K562 (cell line): ENCODE measurements around the gene EIF4G1. TPM values are rescaled to one million over a fixed set of nuclear protein-coding genes. Genes with fewer than 3 reads are reported as not detected.

Experiments used
- ATAC-seq: fragments of 200-7000 bp; cut with Tn5 transposase; 3 replicates; pipeline ENCODE4 v1.9.1; 2020; ENCODE audit warnings: moderate library complexity
- BruUV-seq: library from RNA; stranded (reverse); fragments of 400-500 nt; replicated peaks from 2 replicates; lab custom pipeline; 2021; lab: Mats Ljungman, UMichigan
- CTCF ChIA-PET: fragments of 300-600 bp; formaldehyde crosslinking; extraction: SDS; loops from one replicate; lab custom pipeline; 2021; ENCODE audit warnings: low intra/inter-chr PET ratio; lab: Yijun Ruan, JAX
- POLR2A ChIA-PET: fragments of 300-600, 350-650 bp; sonication (Branson Sonifier 250); formaldehyde crosslinking; extraction: SDS; loops from one replicate; lab custom pipeline; 2021; ENCODE audit warnings: antibody characterized with exemption, inconsistent platforms; lab: Yijun Ruan, JAX
- DNase-seq, 4 experiments: peaks; one replicate each; pipeline versions ENCODE4 v3.0.0 to v3.0.0-alpha.2; 2011 to 2018; ENCODE audit warnings: low spot score in 3 of 4, mixed read lengths in 3 of 4; ENCODE audit errors: extremely low read depth in 1 of 4
- FAIRE-seq: peaks from 2 replicates; lab custom pipeline; 2011; peaks lifted over from hg19 to GRCh38; lab: Jason Lieb, UNC
- H2AFZ ChIP-seq: 2 replicates; pipeline ENCODE4 v1.6.0; 2011; ENCODE audit warnings: low read depth, low read length, control low read depth, inconsistent platforms
- H3K27ac ChIP-seq: fragments of 200-600 bp; 3 replicates; pipeline ENCODE4 v1.8.0; 2011; ENCODE audit warnings: low read depth, mild to moderate bottlenecking, control low read depth, inconsistent platforms, low read length, moderate library complexity, mixed read lengths; ENCODE audit errors: extremely low read depth
- H3K27me3 ChIP-seq, 2 experiments: fragments of 300-600 bp in 1 of 2; 2 replicates in 1 of 2; 3 replicates in 1 of 2; pipeline versions ENCODE4 v1.6.0 to v1.8.0; 2011; ENCODE audit warnings: inconsistent platforms in 2 of 2, low read length in 2 of 2, mild to moderate bottlenecking in 1 of 2, mixed read lengths in 1 of 2, moderate library complexity in 1 of 2; ENCODE audit not compliant: control insufficient read depth in 2 of 2, insufficient read depth in 2 of 2
- H3K36me3 ChIP-seq: fragments of 300-600 bp; 3 replicates; pipeline ENCODE4 v1.8.0; 2011; ENCODE audit warnings: mild to moderate bottlenecking, low read length, inconsistent platforms; ENCODE audit not compliant: control insufficient read depth, insufficient read depth
- H3K4me1 ChIP-seq, 2 experiments: fragments of 200-600 bp in 1 of 2; replicated peaks in 1 of 2; 2 replicates in 1 of 2; 3 replicates in 1 of 2; pipeline versions ENCODE4 v1.5.1 to v1.8.0; 2011; ENCODE audit warnings: inconsistent platforms in 2 of 2, low read length in 2 of 2, mild to moderate bottlenecking in 1 of 2, mixed read lengths in 1 of 2, moderate library complexity in 1 of 2; ENCODE audit not compliant: control insufficient read depth in 2 of 2, insufficient read depth in 2 of 2
- H3K4me2 ChIP-seq: 2 replicates; pipeline ENCODE4 v1.6.1; 2011; ENCODE audit warnings: low read length, control low read depth, inconsistent platforms, mixed read lengths; ENCODE audit not compliant: insufficient read depth
- H3K4me3 ChIP-seq: fragments of 200-600 bp; sonication (generic), shearing (Covaris generic); 2 replicates; pipeline ENCODE4 v1.5.1; 2016; ENCODE audit warnings: control low read depth, inconsistent platforms
- H3K79me2 ChIP-seq: fragments of 200-600 bp; 3 replicates; pipeline ENCODE4 v1.8.0; 2011; ENCODE audit warnings: low read length, inconsistent platforms; ENCODE audit not compliant: control insufficient read depth, insufficient read depth
- H3K9ac ChIP-seq, 2 experiments: 2 replicates each; pipeline versions ENCODE4 v1.6.0 to v1.6.1; 2011; ENCODE audit warnings: low read depth in 2 of 2, low read length in 2 of 2, control low read depth in 1 of 2, inconsistent platforms in 1 of 2, mild to moderate bottlenecking in 1 of 2, mixed read lengths in 1 of 2; ENCODE audit not compliant: insufficient read depth in 1 of 2
- H3K9me1 ChIP-seq: one replicate; pipeline ENCODE4 v1.6.0; 2011; ENCODE audit warnings: inconsistent platforms, mild to moderate bottlenecking, low read length, moderate library complexity; ENCODE audit not compliant: control insufficient read depth, insufficient read depth
- H3K9me3 ChIP-seq: replicated peaks from 2 replicates; pipeline ENCODE4 v1.5.1; 2011; ENCODE audit warnings: low read depth, low read length, inconsistent platforms; ENCODE audit not compliant: control insufficient read depth, insufficient read depth
- H4K20me1 ChIP-seq: replicated peaks from 2 replicates; pipeline ENCODE4 v1.6.1; 2011; ENCODE audit warnings: low read length, inconsistent platforms, mixed read lengths; ENCODE audit not compliant: control insufficient read depth, insufficient read depth
- GATA2 ChIP-seq: sonication (generic); formaldehyde crosslinking; IDR thresholded peaks from 2 replicates; pipeline ENCODE4 v1.4.0; 2020; ENCODE audit warnings: mild to moderate bottlenecking, missing genetic modification reagents
- KLF1 ChIP-seq: fragments of 450-650 bp; IDR thresholded peaks from 2 replicates; pipeline ENCODE4 v1.6.1; 2016; ENCODE audit warnings: missing genetic modification characterization, missing compliant biosample characterization
- RBFOX2 ChIP-seq: fragments of 200-400 bp; formaldehyde crosslinking; IDR thresholded peaks from 2 replicates; pipeline ENCODE4 v1.6.1; 2017; ENCODE audit warnings: low read depth, mild to moderate bottlenecking, low read length, moderate library complexity
- ZBTB33 ChIP-seq: sonication (generic); formaldehyde crosslinking; IDR thresholded peaks from 2 replicates; pipeline ENCODE4 v1.8.1; 2023; ENCODE audit warnings: mild to moderate bottlenecking, missing genetic modification reagents
- ZNF146 ChIP-seq: IDR thresholded peaks from one replicate; pipeline ENCODE4 v1.6.1; 2018; ENCODE audit warnings: missing compliant biosample characterization; ENCODE audit not compliant: unreplicated experiment
- ZNF3 ChIP-seq: fragments of 250-450 bp; sonication (Bioruptor Pico); IDR thresholded peaks from 2 replicates; pipeline ENCODE4 v1.5.0; 2021; ENCODE audit warnings: mild to moderate bottlenecking, moderate library complexity
- ZNF431 ChIP-seq: sonication (generic); formaldehyde crosslinking; IDR thresholded peaks from 2 replicates; pipeline ENCODE4 v1.8.0; 2022; ENCODE audit warnings: mild to moderate bottlenecking, missing genetic modification reagents
- WGBS: fragments of 100-300 bp; shearing (Covaris generic); methylation state at CpG from one replicate; pipeline ENCODE4 v1.1.6; 2016; ENCODE audit warnings: low coverage, mixed read lengths; ENCODE audit not compliant: insufficient coverage; ENCODE audit errors: missing lambda C conversion rate; 5-methylcytosine and 5-hydroxymethylcytosine counted together
- in situ Hi-C: fragments of 300-500 bp; cut with MboI; formaldehyde crosslinking; loops from 4 replicates; pipeline ENCODE4 v1.15.0; 2018; ENCODE audit warnings: inconsistent platforms, mixed read lengths
- intact Hi-C: fragments of 100-400 bp; cut with micrococcal nuclease; formaldehyde crosslinking; loops from 2 replicates; pipeline ENCODE4 v1.14.2; 2022
- polyA plus RNA-seq, 8 experiments: library from polyadenylated mRNA; depleted of rRNA in 4 of 8; stranded (reverse) in 5 of 8; unstranded in 3 of 8; fragments of >200 nt; fragmentation: Nextera tagmentation in 2 of 8; fragmentation: Illumina TruSeq in 1 of 8; extraction: Ambion mirVana in 2 of 8; extraction: Trizol in 1 of 8; gene quantifications; 2 replicates each; pipeline versions ENCODE4 v1.2.1 to v1.2.3, GENCODE V29; 2011 to 2014; ENCODE audit warnings: inconsistent platforms in 1 of 8, missing spikeins in 1 of 8
- total RNA-seq, 7 experiments: library from RNA; depleted of rRNA in 6 of 7; stranded (reverse); fragments of >200 nt in 6 of 7; fragmentation: Illumina TruSeq in 2 of 7; extraction: Trizol in 2 of 7; gene quantifications; 2 replicates each; pipeline versions ENCODE4 v1.2.1 to v1.2.3, GENCODE V29; 2011 to 2021; ENCODE audit warnings: low replicate concordance in 1 of 7

Gene EIF4G1
- total and polyA plus RNA-seq, 9 of the 15 experiments (the other 6 are each of a cell fraction or from before 2014, with no cell fraction given): 4.6 to 505 (median 155) TPM

DNA sequence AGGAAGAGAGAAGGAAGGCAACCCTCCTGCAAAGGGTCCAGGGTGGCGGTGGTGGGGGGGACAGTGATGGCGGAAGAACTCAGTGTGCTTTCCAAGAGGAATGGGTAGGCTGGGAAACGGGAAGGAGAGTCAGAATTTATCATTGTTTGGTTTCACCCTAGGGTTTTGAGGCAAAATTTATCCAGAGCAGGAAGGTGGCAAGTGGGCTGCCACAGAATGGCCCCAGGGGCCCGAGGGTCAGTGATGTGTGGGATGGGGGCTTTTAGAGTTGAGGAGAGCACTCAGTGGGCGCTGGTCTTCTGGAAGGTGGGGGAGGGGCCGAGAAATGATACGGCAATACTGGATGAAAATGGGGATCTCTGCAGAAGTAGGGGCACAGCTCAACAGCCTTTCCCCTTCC lies 23.6 kb downstream of the EIF4G1 start (continued):
- TF ChIP-seq KLF1 (tag) (no peak), ZNF146 (CRISPR knock-in tag) (no peak), GATA2 (CRISPR knock-in tag) (no peak), ZNF3 (CRISPR knock-in tag) (no peak)

GRCh38 chr3:184338511-184338945 lies 24.1 kb downstream of the EIF4G1 start:
- TF ChIP-seq ZNF431 (CRISPR knock-in tag): no peak
- peak; percentile 71 for TF ChIP-seq ZBTB33 (CRISPR knock-in tag)
- TF ChIP-seq RBFOX2: 0 out of 2 replicates have a peak, but pooled peaks have one; percentile 37
- no peak overlapping the region for H2AFZ ChIP-seq
- POLR2A ChIA-PET: interaction anchor here (1.4 kb wide), 1 partner anchor 10 kb away, joined by 7 read pairs; no protein-coding TSS in a partner anchor
- FAIRE-seq: no peak
- H3K27ac ChIP-seq: no peak overlapping the region
- H3K4me1 ChIP-seq: peaks cover 32 to 56% of the 10 kb centered on the region in 2 experiments
- CTCF ChIA-PET: no interaction called here
- no peak for DNase-seq
- H3K9ac ChIP-seq: peak overlapping the region in 1 of 2 experiments; percentile 64; a peak in 2 of 4 replicates
- no TSS peak for BruUV-seq
- H3K9me1 ChIP-seq: peaks cover 11% of the 10 kb centered on the region
- peaks cover 32% of the 10 kb centered on the region for H3K36me3 ChIP-seq
- H3K27me3 ChIP-seq: no peaks in the 10 kb centered on the region
- H3K79me2 ChIP-seq: peaks cover 16% of the 10 kb centered on the region
- H3K9me3 ChIP-seq: no peaks in the 10 kb centered on the region
- intact Hi-C loops (no loop called here), in situ Hi-C loops (no loop called here)
- peaks cover 19% of the 10 kb centered on the region for H4K20me1 ChIP-seq
- WGBS: 93% methylated on average over 21 of the region's 37 CpGs
- H3K4me3 ChIP-seq: no peak overlapping the region
- H3K4me2 ChIP-seq: no peak overlapping the region
- ATAC-seq: no peak
